Measurements from ENCODE around the gene LPCAT1.

DNA sequence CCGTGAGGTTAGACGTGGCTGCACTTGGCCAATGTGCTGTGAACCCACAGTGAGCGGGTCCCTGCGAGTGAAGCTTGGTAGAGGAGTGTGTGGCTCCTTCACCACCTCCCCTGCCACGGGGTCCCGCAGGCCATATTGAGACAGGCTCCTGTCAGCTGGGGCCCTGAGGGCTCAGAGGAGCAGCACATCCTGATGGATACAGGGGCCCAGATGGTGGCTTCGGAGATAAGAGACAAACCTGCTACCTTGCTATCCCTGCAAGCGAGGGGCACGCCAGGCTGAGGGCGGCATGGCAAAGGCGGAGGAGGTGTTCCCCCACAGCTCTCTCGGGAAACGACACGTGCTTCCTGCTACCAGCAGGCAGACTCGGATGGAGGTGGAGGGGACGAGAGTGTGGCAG lies 111.6 kb downstream of the LPCAT1 start:
- TF ChIP-seq ZNF565 (CRISPR knock-in tag; conservative IDR thresholded peaks at IDR 0.05; ENCODE audit: low read depth) = no peak
- TF ChIP-seq ESRRG (CRISPR knock-in tag; IDR thresholded peaks at IDR 0.05) = no peak
- TF ChIP-seq, protein P1, sequence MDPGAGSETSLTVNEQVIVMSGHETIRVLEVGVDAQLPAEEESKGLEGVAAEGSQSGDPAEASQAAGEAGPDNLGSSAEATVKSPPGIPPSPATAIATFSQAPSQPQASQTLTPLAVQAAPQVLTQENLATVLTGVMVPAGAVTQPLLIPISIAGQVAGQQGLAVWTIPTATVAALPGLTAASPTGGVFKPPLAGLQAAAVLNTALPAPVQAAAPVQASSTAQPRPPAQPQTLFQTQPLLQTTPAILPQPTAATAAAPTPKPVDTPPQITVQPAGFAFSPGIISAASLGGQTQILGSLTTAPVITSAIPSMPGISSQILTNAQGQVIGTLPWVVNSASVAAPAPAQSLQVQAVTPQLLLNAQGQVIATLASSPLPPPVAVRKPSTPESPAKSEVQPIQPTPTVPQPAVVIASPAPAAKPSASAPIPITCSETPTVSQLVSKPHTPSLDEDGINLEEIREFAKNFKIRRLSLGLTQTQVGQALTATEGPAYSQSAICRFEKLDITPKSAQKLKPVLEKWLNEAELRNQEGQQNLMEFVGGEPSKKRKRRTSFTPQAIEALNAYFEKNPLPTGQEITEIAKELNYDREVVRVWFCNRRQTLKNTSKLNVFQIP (CRISPR knock-in tag; IDR thresholded peaks at IDR 0.05; ENCODE audit: borderline replicate concordance, low read depth) = no peak
- TF ChIP-seq ZNF8 (CRISPR knock-in tag; IDR thresholded peaks at IDR 0.05) = no peak
- TF ChIP-seq, protein P2, sequence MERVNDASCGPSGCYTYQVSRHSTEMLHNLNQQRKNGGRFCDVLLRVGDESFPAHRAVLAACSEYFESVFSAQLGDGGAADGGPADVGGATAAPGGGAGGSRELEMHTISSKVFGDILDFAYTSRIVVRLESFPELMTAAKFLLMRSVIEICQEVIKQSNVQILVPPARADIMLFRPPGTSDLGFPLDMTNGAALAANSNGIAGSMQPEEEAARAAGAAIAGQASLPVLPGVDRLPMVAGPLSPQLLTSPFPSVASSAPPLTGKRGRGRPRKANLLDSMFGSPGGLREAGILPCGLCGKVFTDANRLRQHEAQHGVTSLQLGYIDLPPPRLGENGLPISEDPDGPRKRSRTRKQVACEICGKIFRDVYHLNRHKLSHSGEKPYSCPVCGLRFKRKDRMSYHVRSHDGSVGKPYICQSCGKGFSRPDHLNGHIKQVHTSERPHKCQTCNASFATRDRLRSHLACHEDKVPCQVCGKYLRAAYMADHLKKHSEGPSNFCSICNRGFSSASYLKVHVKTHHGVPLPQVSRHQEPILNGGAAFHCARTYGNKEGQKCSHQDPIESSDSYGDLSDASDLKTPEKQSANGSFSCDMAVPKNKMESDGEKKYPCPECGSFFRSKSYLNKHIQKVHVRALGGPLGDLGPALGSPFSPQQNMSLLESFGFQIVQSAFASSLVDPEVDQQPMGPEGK (CRISPR knock-in tag; IDR thresholded peaks at IDR 0.05; ENCODE audit: borderline replicate concordance) = no peak
- TF ChIP-seq TOX (CRISPR knock-in tag; IDR thresholded peaks at IDR 0.05; ENCODE audit: borderline replicate concordance) = no peak
- TF ChIP-seq PPARA (CRISPR knock-in tag; IDR thresholded peaks at IDR 0.05; ENCODE audit: borderline replicate concordance) = no peak
- no peak for TF ChIP-seq CSDC2 (CRISPR knock-in tag; IDR thresholded peaks at IDR 0.05)
